AG10803 (cell line): Measurements from ENCODE around the gene NPLOC4.

Source experiments
- DNase-seq: peaks from one replicate; pipeline ENCODE4 v3.0.0; 2010; ENCODE audit warnings: low read depth
- H3K4me3 ChIP-seq: 2 replicates; pipeline ENCODE4 v1.5.1; 2011; ENCODE audit warnings: mild to moderate bottlenecking, low read length, control low read depth
- CTCF ChIP-seq: conservative IDR thresholded peaks from 2 replicates; pipeline ENCODE4 v1.5.1; 2011; ENCODE audit warnings: mild to moderate bottlenecking, low read length, control low read depth, inconsistent platforms

NPLOC4 gene

DNA sequence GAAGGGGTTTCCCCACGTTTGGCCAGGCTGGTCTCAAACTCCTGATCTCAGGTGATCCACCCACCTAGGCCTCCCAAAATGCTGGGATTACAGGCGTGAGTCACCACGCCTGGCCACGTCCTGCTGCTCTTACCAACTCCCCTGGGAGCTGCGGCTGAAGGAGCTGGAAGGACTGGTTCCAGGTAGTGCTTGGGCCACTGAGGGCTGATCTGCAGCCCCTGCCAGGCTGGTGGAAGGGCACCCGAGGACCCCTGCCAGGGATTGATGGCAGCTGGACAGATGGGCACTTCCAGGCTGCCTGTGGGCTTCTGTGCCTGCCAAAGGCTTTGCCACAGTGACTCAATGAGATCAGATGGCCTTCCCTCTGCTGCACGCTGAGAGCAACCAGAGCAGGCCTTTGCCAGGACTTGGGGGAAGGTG, 27.1 kb upstream of the NPLOC4 start:
- H3K4me3 ChIP-seq: no peak overlapping the region
- no peak for TF ChIP-seq CTCF
- DNase-seq: no peak

DNA sequence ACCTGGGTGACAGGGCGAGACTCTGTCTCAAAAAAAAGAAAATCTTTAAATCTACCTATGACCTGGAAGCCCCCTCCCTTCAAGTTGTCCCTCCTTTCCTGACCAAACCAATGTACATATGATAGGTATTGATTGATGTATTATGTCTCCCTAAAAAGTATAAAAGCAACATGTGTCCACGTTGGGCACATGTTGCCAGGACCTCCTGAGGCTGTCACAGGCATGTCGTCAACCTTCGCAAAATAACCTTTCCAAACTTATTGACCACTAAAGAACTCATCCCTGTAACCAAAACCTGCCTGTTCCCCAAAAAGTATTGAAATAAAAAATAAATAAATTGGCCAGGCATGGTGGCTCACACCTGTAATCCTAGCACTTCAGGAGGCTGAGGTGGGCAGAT, 25.1 kb upstream of the NPLOC4 start:
- TF ChIP-seq CTCF: no peak
- DNase-seq: no peak
- no peak overlapping the region for H3K4me3 ChIP-seq

- H3K4me3 ChIP-seq: no peak overlapping the region
- no peak for DNase-seq
- TF ChIP-seq CTCF: no peak
Measured at GRCh38 chr17:81660441-81660840, 23.5 kb upstream of the NPLOC4 start.

- no peak for DNase-seq
- no peak overlapping the region for H3K4me3 ChIP-seq
- no peak for TF ChIP-seq CTCF
Measured at GRCh38 chr17:81659038-81659437, 22.1 kb upstream of the NPLOC4 start.

- DNase-seq: no peak
Measured at GRCh38 chr17:81656835-81657234, 19.9 kb upstream of the NPLOC4 start.

GRCh38 chr17:81656118-81656743, 19.3 kb upstream of the NPLOC4 start, which contains the start of gene PDE6G:
Gene PDE6G, minus strand, starts transcription at chr17:81656542. Its CDS starts 3,237 bp downstream, at chr17:81653305.
- no peak for TF ChIP-seq CTCF
- H3K4me3 ChIP-seq: no peak within 1 kb of the TSS
- no peak for DNase-seq

More at GRCh38 chr17:81656835-81657234, 19.9 kb upstream of the NPLOC4 start:
- H3K4me3 ChIP-seq: no peak overlapping the region
- no peak for TF ChIP-seq CTCF

- no peak for TF ChIP-seq CTCF
- DNase-seq: no peak
- H3K4me3 ChIP-seq: no peak overlapping the region
Measured at GRCh38 chr17:81655378-81656117, 18.6 kb upstream of the NPLOC4 start.
